GM18519 (cell line): ENCODE results near the gene ALDOC.

Experiments used
- ATAC-seq: cut with Tn5 transposase; IDR thresholded peaks from one replicate; pipeline ENCODE4 v1.9.1; 2021; ENCODE audit warnings: mild to moderate bottlenecking, moderate library complexity; ENCODE audit not compliant: unreplicated experiment, low FRiP score

Gene ALDOC

GRCh38 chr17:28534740-28535375, 41.8 kb downstream of the ALDOC start:
- no peak for ATAC-seq

- ATAC-seq, result no peak
Measured at GRCh38 chr17:28533091-28533807, 43.4 kb downstream of the ALDOC start.

GRCh38 chr17:28532050-28532960, 44.4 kb downstream of the ALDOC start:
- ATAC-seq, result no peak

GRCh38 chr17:28530926-28531325, 45.8 kb downstream of the ALDOC start:
- no peak for ATAC-seq

GRCh38 chr17:28530250-28530649, 46.4 kb downstream of the ALDOC start:
- no peak for ATAC-seq

- no peak for ATAC-seq
Measured at GRCh38 chr17:28529013-28529400, 47.7 kb downstream of the ALDOC start.

- no peak for ATAC-seq
Measured at GRCh38 chr17:28528327-28529012, 48.2 kb downstream of the ALDOC start.

- no peak for ATAC-seq
Measured at GRCh38 chr17:28527859-28528258, 48.8 kb downstream of the ALDOC start.

- ATAC-seq, result no peak
Measured at GRCh38 chr17:28527181-28527681, 49.5 kb downstream of the ALDOC start.

- ATAC-seq, result no peak
Measured at GRCh38 chr17:28526381-28526780, 50.3 kb downstream of the ALDOC start.

GRCh38 chr17:28524476-28525424, 51.9 kb downstream of the ALDOC start:
- no peak for ATAC-seq

- no peak for ATAC-seq
Measured at GRCh38 chr17:28523876-28524275, 52.8 kb downstream of the ALDOC start.

GRCh38 chr17:28523186-28523585, 53.5 kb downstream of the ALDOC start:
- no peak for ATAC-seq
